OCI-LY7 (cell line): ENCODE data around the gene RHOJ. TPM values are rescaled to one million over a fixed set of nuclear protein-coding genes. Genes with fewer than 3 reads are reported as not detected.

Experiments
- BruUV-seq: library from RNA; stranded (reverse); fragments of 400-500 nt; replicated peaks from 2 replicates; lab custom pipeline; 2021; lab: Mats Ljungman, UMichigan
- CTCF ChIA-PET: fragments of 300-600 bp; sonication (Branson Sonifier 250); formaldehyde crosslinking; loops from one replicate; lab custom pipeline; 2022; ENCODE audit warnings: antibody characterized with exemption; ENCODE audit not compliant: unreplicated experiment; lab: Charles Lee
- POLR2A ChIA-PET: fragments of 300-600 bp; sonication (Branson Sonifier 250); formaldehyde crosslinking; loops from one replicate; lab custom pipeline; 2022; ENCODE audit warnings: antibody characterized with exemption; lab: Charles Lee
- DNase-seq: peaks from one replicate; pipeline ENCODE4 v3.0.0-alpha.2; 2015; ENCODE audit warnings: low spot score
- H2AFZ ChIP-seq: fragments of 200-600 bp; sonication (generic), shearing (Covaris generic); 2 replicates; pipeline ENCODE4 v1.6.1; 2014; ENCODE audit warnings: mild to moderate bottlenecking, antibody characterized with exemption, low read length, moderate library complexity
- H3K27ac ChIP-seq: fragments of 200-600 bp; sonication (generic); 2 replicates; pipeline ENCODE4 v1.5.1; 2014; ENCODE audit warnings: mixed run types, low read depth, mild to moderate bottlenecking, moderate library complexity, low read length, inconsistent platforms; ENCODE audit not compliant: poor library complexity, severe bottlenecking
- H3K36me3 ChIP-seq: fragments of 200-600 bp; sonication (generic); 2 replicates; pipeline ENCODE4 v1.6.1; 2014; ENCODE audit warnings: mild to moderate bottlenecking, antibody characterized with exemption, low read length, moderate library complexity, mixed read lengths; ENCODE audit not compliant: insufficient read depth
- H3K4me1 ChIP-seq: fragments of 200-600 bp; sonication (generic); 2 replicates; pipeline ENCODE4 v1.5.1; 2014; ENCODE audit warnings: mild to moderate bottlenecking, low read length; ENCODE audit not compliant: insufficient read depth, poor library complexity, severe bottlenecking
- H3K4me2 ChIP-seq: fragments of 200-600 bp; sonication (generic); 2 replicates; pipeline ENCODE4 v1.6.1; 2014; ENCODE audit warnings: mild to moderate bottlenecking, low read length
- H3K4me3 ChIP-seq: fragments of 200-600 bp; sonication (generic); 2 replicates; pipeline ENCODE4 v1.5.1; 2014; ENCODE audit warnings: mild to moderate bottlenecking, low read depth, low read length; ENCODE audit not compliant: poor library complexity, severe bottlenecking
- H3K79me2 ChIP-seq: fragments of 200-600 bp; sonication (generic); 2 replicates; pipeline ENCODE4 v1.6.1; 2016; ENCODE audit warnings: low read depth, mild to moderate bottlenecking, low read length, moderate library complexity, mixed read lengths; ENCODE audit not compliant: insufficient read depth
- H3K9me2 ChIP-seq: fragments of 200-600 bp; sonication (generic); 2 replicates; pipeline ENCODE4 v1.6.1; 2016; ENCODE audit warnings: mild to moderate bottlenecking, low read length, mixed read lengths; ENCODE audit not compliant: insufficient read depth
- H3K9me3 ChIP-seq: fragments of 200-600 bp; sonication (generic); 2 replicates; pipeline ENCODE4 v1.6.1; 2014; ENCODE audit warnings: mild to moderate bottlenecking, mixed run types, low read length, mixed read lengths
- H4K20me1 ChIP-seq: fragments of 200-600 bp; sonication (generic); 2 replicates; pipeline ENCODE4 v1.6.1; 2014; ENCODE audit warnings: mild to moderate bottlenecking, antibody characterized with exemption, low read length, moderate library complexity, mixed read lengths; ENCODE audit not compliant: insufficient read depth
- CTCF ChIP-seq: fragments of 200-600 bp; sonication (generic); conservative IDR thresholded peaks from 2 replicates; pipeline ENCODE4 v1.5.1; 2014; ENCODE audit warnings: mild to moderate bottlenecking, antibody characterized with exemption, low read length, moderate library complexity, mixed read lengths
- EZH2phosphoT487 ChIP-seq: fragments of 200-600 bp; sonication (generic); IDR thresholded peaks from 2 replicates; pipeline ENCODE4 v1.6.1; 2018; ENCODE audit warnings: low read depth, borderline replicate concordance, mild to moderate bottlenecking, mixed run types, antibody characterized with exemption, low read length, moderate library complexity, mixed read lengths
- intact Hi-C: fragments of 100-400 bp; cut with micrococcal nuclease; formaldehyde crosslinking; loops from one replicate; pipeline ENCODE4 v1.10.0; 2022; ENCODE audit not compliant: unreplicated experiment
- total RNA-seq, 2 experiments: library from RNA; depleted of rRNA in 1 of 2; stranded (reverse); fragments of >200 nt in 1 of 2; shearing (Covaris generic) in 1 of 2; gene quantifications; 2 replicates each; pipeline ENCODE4 v1.2.3, GENCODE V29; 2014 to 2022

Gene RHOJ
- total RNA-seq, 2 experiments from 2014 or later = not detected

GRCh38 chr14:63273129-63273528 is 68.9 kb downstream of the RHOJ start:
- intact Hi-C loops = no loop called here
- H3K4me2 ChIP-seq = no peak overlapping the region
- H4K20me1 ChIP-seq = no peaks in the 10 kb centered on the region
- H3K4me3 ChIP-seq = no peak overlapping the region
- no TSS peak for BruUV-seq
- POLR2A ChIA-PET = no interaction called here
- CTCF ChIA-PET = no interaction called here
- H3K27ac ChIP-seq = no peak overlapping the region
- no peaks in the 10 kb centered on the region for H3K79me2 ChIP-seq
- H3K4me1 ChIP-seq = no peaks in the 10 kb centered on the region
- H3K9me2 ChIP-seq = no peaks in the 10 kb centered on the region
- no peak for DNase-seq
- no peak for TF ChIP-seq EZH2phosphoT487
- TF ChIP-seq CTCF = no peak
- H2AFZ ChIP-seq = no peak overlapping the region
- no peaks in the 10 kb centered on the region for H3K36me3 ChIP-seq
- H3K9me3 ChIP-seq = no peaks in the 10 kb centered on the region

GRCh38 chr14:63273717-63274655 is 69.7 kb downstream of the RHOJ start:
- Histone ChIP-seq H3K9me3 (no peaks in the 10 kb centered on the region), H4K20me1 (no peaks in the 10 kb centered on the region), H3K4me3 (no peak overlapping the region), H3K4me1 (no peaks in the 10 kb centered on the region), H3K79me2 (no peaks in the 10 kb centered on the region), H3K36me3 (no peaks in the 10 kb centered on the region), H3K9me2 (no peaks in the 10 kb centered on the region), H2AFZ (no peak overlapping the region), H3K27ac (no peak overlapping the region), H3K4me2 (no peak overlapping the region)
- ChIA-PET POLR2A (no interaction called here), CTCF (no interaction called here)
- no TSS peak for BruUV-seq
- no peak for DNase-seq
- intact Hi-C loops = no loop called here
- TF ChIP-seq CTCF (no peak), EZH2phosphoT487 (no peak)

GRCh38 chr14:63275611-63276010 is 71.4 kb downstream of the RHOJ start:
- ChIA-PET POLR2A (no interaction called here), CTCF (no interaction called here)
- H2AFZ ChIP-seq = no peak overlapping the region
- no peaks in the 10 kb centered on the region for H3K36me3 ChIP-seq
- H3K9me3 ChIP-seq = no peaks in the 10 kb centered on the region
- no peaks in the 10 kb centered on the region for H3K9me2 ChIP-seq
- intact Hi-C loops = loop anchor here (5.0 kb wide), 2 partner anchors 103 to 1098 kb away; no protein-coding TSS in a partner anchor
- BruUV-seq = no TSS peak
- H3K4me2 ChIP-seq = no peak overlapping the region
- H3K27ac ChIP-seq = no peak overlapping the region
- H3K79me2 ChIP-seq = no peaks in the 10 kb centered on the region
- TF ChIP-seq EZH2phosphoT487 (no peak), CTCF (no peak)
- H4K20me1 ChIP-seq = no peaks in the 10 kb centered on the region
- no peak for DNase-seq
- H3K4me3 ChIP-seq = no peak overlapping the region
- H3K4me1 ChIP-seq = no peaks in the 10 kb centered on the region
